Colonic mucosa (tissue), 4 donors: ENCODE measurements around the gene SUSD2. TPM values are rescaled to one million over a fixed set of nuclear protein-coding genes. Genes with fewer than 3 reads are reported as not detected.
"Not testable (repeated sequence)": the region's sequence is repeated elsewhere in the genome, so short reads cannot be mapped to it uniquely, and the experiment has no call there.

ENCODE experiments used
- DNase-seq: peaks from one replicate; pipeline ENCODE4 v3.0.0-alpha.2; 2020
- H3K27ac ChIP-seq: fragments of 200-600 bp; one replicate; pipeline ENCODE4 v1.8.0; 2021
- H3K27me3 ChIP-seq: fragments of 200-600 bp; one replicate; pipeline ENCODE4 v1.8.0; 2021
- H3K36me3 ChIP-seq: fragments of 200-600 bp; one replicate; pipeline ENCODE4 v1.8.0; 2021
- H3K4me1 ChIP-seq: fragments of 200-600 bp; one replicate; pipeline ENCODE4 v1.8.0; 2021; ENCODE audit warnings: mild to moderate bottlenecking
- H3K4me3 ChIP-seq: fragments of 200-600 bp; one replicate; pipeline ENCODE4 v1.8.0; 2021
- H3K9ac ChIP-seq, 2 donors: one replicate each; pipeline ENCODE4 v1.7.0; 2013; ENCODE audit warnings: control low read depth in 2 of 2, low read depth in 2 of 2, low read length in 2 of 2
- H3K9me3 ChIP-seq: fragments of 200-600 bp; one replicate; pipeline ENCODE4 v1.8.0; 2021
- intact Hi-C: fragments of 100-400 bp; cut with DNase I; formaldehyde crosslinking; loops from one replicate; pipeline ENCODE4 v1.14.1; 2022
- total RNA-seq, 2 donors: library from RNA; stranded (reverse); fragmentation: NEBNext Ultra II Directional in 1 of 2; extraction: Animal tissue kit (Norgen Biotek cat#: 25700) in 1 of 2; gene quantifications; one replicate each; pipeline ENCODE4 v1.2.1, GENCODE V29; 2021
- TF ChIP-seq, protein P1 (sequence below): fragments of 200-600 bp; IDR thresholded peaks from one replicate; pipeline ENCODE4 v1.8.0; 2022; ENCODE audit warnings: antibody characterized with exemption, mild to moderate bottlenecking
- donor health status: healthy.
- donor health status: DM: no; HTN: no; CAD: no.
- donor health status: DM: no; HTN: no; CAD: no.

The SUSD2 gene
- total RNA-seq, 2 donors from 2014 or later = 1.2 to 2.4 TPM

GRCh38 chr22:24179478-24180210 lies 1.6 kb upstream of the SUSD2 start:
- H3K36me3 ChIP-seq = no peaks in the 10 kb centered on the region
- no peak overlapping the region for H3K27ac ChIP-seq
- H3K9me3 ChIP-seq = no peaks in the 10 kb centered on the region
- no peak overlapping the region for H3K4me3 ChIP-seq
- no peaks in the 10 kb centered on the region for H3K27me3 ChIP-seq
- H3K4me1 ChIP-seq = peaks cover 11% of the 10 kb centered on the region
- no peak overlapping the region for H3K9ac ChIP-seq
- no peak for DNase-seq
- intact Hi-C loops = loop anchor here (10.0 kb wide), 1 partner anchor 75 kb away; no protein-coding TSS in a partner anchor
- TF ChIP-seq, protein P1, sequence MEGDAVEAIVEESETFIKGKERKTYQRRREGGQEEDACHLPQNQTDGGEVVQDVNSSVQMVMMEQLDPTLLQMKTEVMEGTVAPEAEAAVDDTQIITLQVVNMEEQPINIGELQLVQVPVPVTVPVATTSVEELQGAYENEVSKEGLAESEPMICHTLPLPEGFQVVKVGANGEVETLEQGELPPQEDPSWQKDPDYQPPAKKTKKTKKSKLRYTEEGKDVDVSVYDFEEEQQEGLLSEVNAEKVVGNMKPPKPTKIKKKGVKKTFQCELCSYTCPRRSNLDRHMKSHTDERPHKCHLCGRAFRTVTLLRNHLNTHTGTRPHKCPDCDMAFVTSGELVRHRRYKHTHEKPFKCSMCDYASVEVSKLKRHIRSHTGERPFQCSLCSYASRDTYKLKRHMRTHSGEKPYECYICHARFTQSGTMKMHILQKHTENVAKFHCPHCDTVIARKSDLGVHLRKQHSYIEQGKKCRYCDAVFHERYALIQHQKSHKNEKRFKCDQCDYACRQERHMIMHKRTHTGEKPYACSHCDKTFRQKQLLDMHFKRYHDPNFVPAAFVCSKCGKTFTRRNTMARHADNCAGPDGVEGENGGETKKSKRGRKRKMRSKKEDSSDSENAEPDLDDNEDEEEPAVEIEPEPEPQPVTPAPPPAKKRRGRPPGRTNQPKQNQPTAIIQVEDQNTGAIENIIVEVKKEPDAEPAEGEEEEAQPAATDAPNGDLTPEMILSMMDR = no peak

DNA sequence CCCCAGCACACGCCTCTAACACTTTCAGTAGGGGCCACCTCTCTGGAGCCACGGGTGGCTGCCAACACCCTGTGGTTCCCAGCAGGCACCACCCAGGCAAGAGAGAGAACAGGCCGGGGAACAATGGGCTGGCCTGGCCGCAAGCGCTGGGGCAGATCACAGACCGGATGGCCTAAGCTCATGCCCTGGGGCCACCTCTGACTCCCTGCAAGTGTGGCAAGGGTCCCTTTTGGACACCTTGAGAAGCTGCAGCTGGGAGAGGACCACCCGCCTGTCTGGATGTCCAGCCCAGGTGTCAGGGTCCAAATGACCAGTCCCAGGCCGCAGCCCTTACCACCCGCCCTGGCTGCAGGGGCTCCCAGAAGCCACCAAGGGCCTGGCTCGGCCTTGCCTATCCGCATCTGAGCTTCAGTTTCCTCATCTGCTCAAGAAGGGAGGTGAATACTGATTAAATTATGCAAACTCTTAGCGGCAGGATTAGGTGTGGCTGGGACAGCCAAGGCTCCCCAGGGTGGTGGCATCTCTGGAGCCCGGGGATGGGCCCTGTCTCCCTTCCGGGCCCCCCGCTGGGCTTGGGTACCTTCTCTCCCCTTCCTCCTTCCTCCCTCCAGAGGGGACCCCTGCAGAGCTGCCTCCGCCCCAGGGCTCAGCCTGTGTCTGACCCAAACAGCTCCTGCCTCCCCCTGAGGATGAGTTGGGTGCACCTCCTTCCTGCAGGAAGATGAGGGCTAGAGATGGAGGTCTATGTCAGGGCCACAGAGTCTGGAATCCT lies 785 bp upstream of the SUSD2 start:
- intact Hi-C loops = no loop called here
- Histone ChIP-seq H3K36me3 (no peaks in the 10 kb centered on the region), H3K4me3 (no peak overlapping the region), H3K9ac (no peak overlapping the region), H3K9me3 (no peaks in the 10 kb centered on the region), H3K27me3 (no peaks in the 10 kb centered on the region), H3K27ac (no peak overlapping the region), H3K4me1 (peaks cover 11% of the 10 kb centered on the region)
- no peak for DNase-seq
- TF ChIP-seq, protein P1 = no peak

- TF ChIP-seq, protein P1 = no peak
- DNase-seq = no peak
- intact Hi-C loops = no loop called here
- Histone ChIP-seq H3K27ac (no peak overlapping the region), H3K4me3 (no peak overlapping the region), H3K9me3 (no peaks in the 10 kb centered on the region), H3K36me3 (no peaks in the 10 kb centered on the region), H3K4me1 (peaks cover 11% of the 10 kb centered on the region), H3K27me3 (no peaks in the 10 kb centered on the region), H3K9ac (no peak overlapping the region)
These were observed 961 bp downstream of the SUSD2 start for GRCh38 chr22:24181996-24182899.

GRCh38 chr22:24182900-24183246 lies 1.6 kb downstream of the SUSD2 start:
- DNase-seq, H3K4me3 ChIP-seq, H3K27me3 ChIP-seq, H3K9me3 ChIP-seq, H3K27ac ChIP-seq, H3K36me3 ChIP-seq, intact Hi-C loops, H3K9ac ChIP-seq: not testable (repeated sequence)
- peaks cover 11% of the 10 kb centered on the region for H3K4me1 ChIP-seq

DNA sequence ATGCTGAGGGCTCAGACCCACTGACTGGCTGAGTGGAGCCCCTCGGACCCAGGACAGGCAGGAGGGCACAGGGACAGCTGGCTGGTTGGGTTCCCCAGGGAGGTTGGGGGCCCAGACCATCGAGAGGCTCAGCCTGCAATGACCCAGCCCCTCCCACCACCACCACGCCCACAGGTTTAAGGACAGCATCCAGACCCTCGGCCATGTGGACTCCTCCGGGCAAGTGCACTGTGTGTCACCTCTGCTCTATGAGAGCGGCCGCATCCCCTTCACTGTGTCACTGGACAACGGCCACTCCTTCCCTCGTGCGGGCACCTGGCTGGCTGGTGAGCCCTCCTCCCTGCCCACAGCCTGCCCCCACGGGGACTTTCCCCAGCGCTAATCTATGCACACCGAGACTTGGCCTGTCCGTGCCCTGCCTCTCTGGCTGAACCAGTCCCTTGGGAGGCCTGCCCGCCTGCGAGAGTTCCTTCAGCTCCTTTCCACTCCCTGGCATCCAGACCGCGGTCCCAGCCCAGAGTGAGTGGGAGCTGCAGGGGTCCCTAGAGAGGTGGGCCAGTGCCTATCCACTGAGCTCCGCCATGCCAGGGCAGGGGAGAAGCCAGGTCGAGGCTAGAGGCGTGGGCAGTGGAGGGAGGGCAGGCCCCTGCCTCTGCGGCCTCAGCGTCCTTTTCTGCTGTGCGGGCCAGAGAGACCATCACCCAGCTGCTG lies 2.2 kb downstream of the SUSD2 start:
- no peak for DNase-seq
- H3K4me3 ChIP-seq = no peak overlapping the region
- H3K4me1 ChIP-seq = peaks cover 11% of the 10 kb centered on the region
- H3K27me3 ChIP-seq = no peaks in the 10 kb centered on the region
- TF ChIP-seq, protein P1 = no peak
- H3K9ac ChIP-seq = peak overlapping the region in 1 of 2 donors; percentile 12
- no peaks in the 10 kb centered on the region for H3K36me3 ChIP-seq
- intact Hi-C loops = no loop called here
- H3K9me3 ChIP-seq = no peaks in the 10 kb centered on the region
- H3K27ac ChIP-seq = no peak overlapping the region
